Effector memory CD4-positive, alpha-beta T cell (primary cell): Measurements from ENCODE around the gene HOXA9.

Source experiments
- DNase-seq, 3 donors: peaks; one replicate each; pipeline ENCODE4 v3.0.0-alpha.2; 2020
- H3K27ac ChIP-seq: 2 replicates; pipeline ENCODE4 v1.7.0; 2013; ENCODE audit warnings: mild to moderate bottlenecking, low read length, moderate library complexity; ENCODE audit not compliant: insufficient read depth, poor library complexity, severe bottlenecking
- H3K27me3 ChIP-seq: replicated peaks from 2 replicates; pipeline ENCODE4 v1.7.0; 2013; ENCODE audit warnings: mild to moderate bottlenecking, low read length; ENCODE audit not compliant: insufficient read depth, control insufficient read depth, poor library complexity, severe bottlenecking
- H3K36me3 ChIP-seq: 2 replicates; pipeline ENCODE4 v1.7.0; 2013; ENCODE audit warnings: mild to moderate bottlenecking, low read length, moderate library complexity; ENCODE audit not compliant: control insufficient read depth, insufficient read depth
- H3K4me1 ChIP-seq: 2 replicates; pipeline ENCODE4 v1.7.0; 2013; ENCODE audit warnings: low read length, mild to moderate bottlenecking; ENCODE audit not compliant: control insufficient read depth, insufficient read depth, poor library complexity, severe bottlenecking
- H3K4me3 ChIP-seq: 2 replicates; pipeline ENCODE4 v1.7.0; 2013; ENCODE audit warnings: low read length, low read depth, mild to moderate bottlenecking; ENCODE audit not compliant: insufficient read depth, poor library complexity, severe bottlenecking
- H3K9me3 ChIP-seq: 2 replicates; pipeline ENCODE4 v1.7.0; 2013; ENCODE audit warnings: mild to moderate bottlenecking, low read length, moderate library complexity; ENCODE audit not compliant: control insufficient read depth

HOXA9 gene

DNA sequence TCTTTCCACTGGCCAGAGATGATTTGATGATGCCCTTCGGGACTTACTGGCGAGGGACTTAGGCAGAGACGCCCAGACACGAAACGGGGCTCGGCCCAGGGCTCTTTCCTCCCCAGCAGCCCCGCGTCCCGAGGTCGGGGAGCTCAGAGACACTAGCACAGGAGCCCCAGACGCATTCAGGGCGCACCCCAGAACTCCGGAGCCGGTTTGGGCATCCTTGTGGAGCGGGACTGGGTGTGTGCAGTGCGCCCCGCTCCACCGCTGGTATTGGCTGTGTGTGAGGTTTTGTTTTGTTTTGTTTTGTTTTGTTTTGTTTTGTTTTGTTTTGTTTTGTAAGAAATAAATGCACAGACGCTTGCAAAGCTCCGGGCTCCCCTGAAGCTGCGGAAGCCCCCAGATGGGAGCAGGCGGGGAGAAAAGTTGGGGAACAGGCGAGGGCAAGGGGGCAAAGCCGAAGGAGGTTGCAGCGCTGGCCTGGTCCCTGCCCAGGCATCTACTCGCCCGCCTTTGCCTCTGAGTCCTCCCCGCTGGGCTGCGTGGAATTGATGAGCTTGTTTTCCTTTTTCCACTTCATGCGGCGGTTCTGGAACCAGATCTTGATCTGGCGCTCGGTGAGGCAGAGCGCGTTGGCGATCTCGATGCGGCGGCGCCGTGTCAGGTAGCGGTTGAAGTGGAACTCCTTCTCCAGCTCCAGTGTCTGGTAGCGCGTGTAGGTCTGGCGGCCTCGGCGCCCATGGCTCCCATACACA is 20.0 kb downstream of the HOXA9 start:
- H3K4me3 ChIP-seq: no peak overlapping the region
- no peaks in the 10 kb centered on the region for H3K9me3 ChIP-seq
- no peak overlapping the region for H3K27ac ChIP-seq
- peaks cover 44% of the 10 kb centered on the region for H3K27me3 ChIP-seq
- DNase-seq: no peak
- H3K36me3 ChIP-seq: no peaks in the 10 kb centered on the region
- peaks cover 6% of the 10 kb centered on the region for H3K4me1 ChIP-seq

GRCh38 chr7:27144781-27145164 is 20.6 kb downstream of the HOXA9 start:
- Histone ChIP-seq H3K27ac (no peak overlapping the region), H3K27me3 (peaks cover 38% of the 10 kb centered on the region), H3K4me3 (no peak overlapping the region), H3K36me3 (no peaks in the 10 kb centered on the region), H3K4me1 (peaks cover 4% of the 10 kb centered on the region), H3K9me3 (no peaks in the 10 kb centered on the region)
- DNase-seq: no peak

DNA sequence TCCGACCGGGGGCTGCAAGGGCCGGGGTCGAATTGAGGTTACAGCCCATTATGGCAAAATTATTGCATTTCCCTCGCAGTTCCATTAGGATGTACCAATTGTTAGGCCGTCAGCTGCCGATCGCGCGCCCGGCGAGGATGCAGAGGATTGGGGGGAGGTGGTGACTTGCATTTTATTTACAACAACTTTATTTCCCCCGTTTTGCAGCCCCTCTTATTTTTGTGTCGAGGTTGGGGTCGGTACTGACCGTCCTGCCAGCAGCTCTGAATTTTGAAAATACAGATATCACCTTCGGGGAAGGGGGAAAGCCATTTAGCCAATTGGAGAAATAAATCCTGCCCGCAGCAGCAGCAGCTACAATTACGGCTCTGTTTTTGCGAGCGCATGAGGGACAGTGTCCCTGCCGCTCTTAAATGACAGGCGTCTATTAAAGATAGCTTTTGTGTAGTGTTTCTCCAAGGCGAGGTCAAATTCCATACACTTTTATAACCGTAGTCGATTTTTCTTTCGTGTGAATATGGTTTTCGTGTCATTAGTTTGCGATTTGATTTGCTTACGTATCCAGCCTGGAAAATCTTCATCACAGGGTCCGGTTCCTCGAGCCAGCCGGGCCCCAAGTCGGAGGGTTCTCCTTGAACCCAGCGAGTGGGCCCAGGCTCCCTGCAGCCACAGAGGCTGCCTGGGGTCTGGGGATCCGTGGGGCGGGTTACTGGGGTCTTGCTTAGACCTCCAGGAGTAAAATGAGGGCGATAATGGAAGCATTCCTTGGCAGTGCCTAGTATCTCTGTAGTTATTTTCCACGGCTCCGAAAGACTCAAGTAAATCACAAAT is 21.2 kb downstream of the HOXA9 start:
- H3K9me3 ChIP-seq: no peaks in the 10 kb centered on the region
- H3K36me3 ChIP-seq: no peaks in the 10 kb centered on the region
- no peak for DNase-seq
- no peak overlapping the region for H3K27ac ChIP-seq
- no peak overlapping the region for H3K4me3 ChIP-seq
- peaks cover 4% of the 10 kb centered on the region for H3K4me1 ChIP-seq
- peaks cover 33% of the 10 kb centered on the region for H3K27me3 ChIP-seq

- Histone ChIP-seq H3K36me3 (no peaks in the 10 kb centered on the region), H3K4me3 (no peak within 1 kb of the TSS), H3K9me3 (no peaks in the 10 kb centered on the region), H3K4me1 (peaks cover 4% of the 10 kb centered on the region), H3K27ac (no peak within 1 kb of the TSS), H3K27me3 (peaks cover 24% of the 10 kb centered on the region)
- DNase-seq: no peak
Measured at GRCh38 chr7:27143023-27143949, 22.1 kb downstream of the HOXA9 start, which contains the start of gene HOXA5. Gene HOXA5, minus strand, starts transcription at chr7:27143681. Its CDS starts 74 bp downstream, at chr7:27143607.

GRCh38 chr7:27142580-27143022 is 22.7 kb downstream of the HOXA9 start:
- no peak overlapping the region for H3K4me3 ChIP-seq
- peaks cover 3% of the 10 kb centered on the region for H3K4me1 ChIP-seq
- H3K9me3 ChIP-seq: no peaks in the 10 kb centered on the region
- no peaks in the 10 kb centered on the region for H3K36me3 ChIP-seq
- H3K27me3 ChIP-seq: peaks cover 19% of the 10 kb centered on the region
- DNase-seq: no peak
- H3K27ac ChIP-seq: no peak overlapping the region

DNA sequence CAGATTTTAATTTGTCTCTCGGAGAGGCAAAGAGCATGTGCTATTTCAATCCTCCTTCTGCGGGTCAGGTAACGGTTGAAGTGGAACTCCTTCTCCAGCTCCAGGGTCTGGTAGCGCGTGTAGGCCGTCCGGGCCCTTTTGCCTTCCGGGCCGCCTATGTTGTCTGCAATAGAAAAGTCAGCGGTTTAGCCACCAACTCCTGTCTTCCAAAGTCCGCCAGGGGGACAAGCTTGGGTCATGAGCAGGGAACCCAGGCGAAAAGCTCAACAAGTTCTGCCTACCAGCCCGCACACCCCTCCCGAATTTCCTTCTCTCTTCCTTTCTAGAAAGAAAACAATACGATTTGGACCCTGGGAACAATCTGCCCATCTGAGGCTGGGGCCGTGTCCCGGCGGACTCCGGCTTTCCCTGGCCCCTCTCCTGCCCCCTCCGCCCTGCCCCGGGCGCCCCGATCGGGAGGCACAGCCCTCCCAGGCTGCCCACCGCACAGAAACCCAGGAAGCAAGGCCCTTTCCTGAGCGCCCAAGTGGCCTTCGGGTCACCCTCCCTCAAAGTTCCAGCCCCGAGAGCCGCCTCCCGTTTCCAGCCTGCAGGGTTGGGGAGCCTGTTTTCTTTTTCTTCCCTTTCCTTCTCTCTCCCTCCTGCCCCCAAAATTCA is 23.3 kb downstream of the HOXA9 start:
- no peaks in the 10 kb centered on the region for H3K36me3 ChIP-seq
- H3K27me3 ChIP-seq: peaks cover 15% of the 10 kb centered on the region
- H3K27ac ChIP-seq: no peak overlapping the region
- H3K9me3 ChIP-seq: no peaks in the 10 kb centered on the region
- DNase-seq: no peak
- H3K4me1 ChIP-seq: no peaks in the 10 kb centered on the region
- no peak overlapping the region for H3K4me3 ChIP-seq

DNA sequence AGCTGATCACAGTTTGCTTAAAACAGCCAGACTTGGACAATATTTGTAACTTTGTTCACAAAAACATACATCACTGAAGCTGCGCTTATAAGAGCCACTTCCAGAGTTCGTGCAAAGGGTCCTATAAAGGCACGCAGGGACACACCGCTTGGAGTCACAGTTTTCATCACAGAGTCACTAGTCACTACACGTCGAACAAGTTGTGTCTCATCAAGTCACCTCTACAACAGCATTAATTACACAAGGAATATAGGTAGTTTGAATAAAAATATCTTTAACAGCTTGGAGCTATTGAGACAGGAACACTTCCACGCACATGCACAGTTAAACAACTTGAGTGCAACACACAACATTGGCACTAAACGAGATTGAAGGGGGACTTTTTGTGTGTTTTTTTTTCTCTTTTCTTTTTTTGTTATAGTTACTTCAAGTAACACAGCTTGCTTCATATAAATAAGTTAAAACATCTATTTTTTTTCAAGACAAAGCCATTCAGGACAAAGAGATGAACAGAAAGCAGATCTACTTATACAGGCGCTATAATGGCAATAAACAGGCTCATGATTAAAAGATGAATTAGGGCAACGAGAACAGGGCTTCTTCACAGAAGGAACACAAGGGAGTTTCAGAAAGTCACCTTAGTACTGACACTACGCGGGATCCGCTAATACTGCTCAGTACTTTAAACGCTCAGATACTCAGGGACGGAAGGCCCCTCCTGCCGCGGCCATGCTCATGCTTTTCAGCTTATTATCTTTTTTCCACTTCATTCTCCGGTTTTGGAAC is 24.0 kb downstream of the HOXA9 start:
- H3K27ac ChIP-seq: no peak overlapping the region

DNA sequence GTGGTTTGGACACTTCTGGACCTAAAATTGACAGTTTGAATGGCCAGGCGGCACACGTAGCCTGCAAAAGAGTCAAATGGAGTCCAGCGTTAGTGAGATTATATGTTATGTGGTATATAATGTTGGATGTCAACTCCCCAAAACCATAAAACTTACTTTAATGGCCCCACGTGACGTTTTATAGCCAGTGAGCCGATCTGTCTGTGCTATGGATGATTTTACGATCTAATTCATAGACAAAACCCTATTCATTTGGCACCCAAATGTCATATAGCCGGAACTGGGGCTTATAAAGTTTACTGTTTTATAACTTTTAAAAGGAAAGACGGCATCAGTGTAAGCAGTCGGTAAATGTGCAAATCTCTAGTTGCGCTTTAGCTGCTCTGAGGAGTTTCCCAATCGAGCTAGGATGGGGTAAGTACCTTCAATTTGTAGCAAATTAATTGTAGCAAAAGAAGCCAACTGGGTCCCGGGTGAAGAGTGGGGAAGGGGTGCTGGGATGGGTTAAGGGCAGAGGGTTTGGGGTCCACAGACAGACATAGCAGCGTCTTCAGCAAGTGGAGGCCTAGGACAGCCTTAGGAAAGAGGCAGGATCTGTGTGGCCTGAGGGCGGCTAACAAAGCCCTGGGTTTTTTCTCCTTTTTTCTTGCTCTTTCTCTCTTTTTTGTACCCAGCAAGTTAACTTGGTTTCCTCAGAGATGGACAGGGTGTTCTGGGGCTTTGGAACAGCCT is 25.0 kb downstream of the HOXA9 start:
- H3K4me3 ChIP-seq: no peak overlapping the region
- no peaks in the 10 kb centered on the region for H3K9me3 ChIP-seq
- DNase-seq: no peak
- H3K27ac ChIP-seq: no peak overlapping the region
- H3K36me3 ChIP-seq: no peaks in the 10 kb centered on the region
- H3K27me3 ChIP-seq: peaks cover 18% of the 10 kb centered on the region
- H3K4me1 ChIP-seq: no peaks in the 10 kb centered on the region

More for the DNA sequence above, 24.0 kb downstream of the HOXA9 start:
- Histone ChIP-seq H3K4me1 (no peaks in the 10 kb centered on the region), H3K36me3 (no peaks in the 10 kb centered on the region), H3K9me3 (no peaks in the 10 kb centered on the region), H3K27me3 (peaks cover 18% of the 10 kb centered on the region), H3K4me3 (no peak overlapping the region)
- DNase-seq: no peak
